ENCODE results near the gene HIGD1B. TPM values are rescaled to one million over a fixed set of nuclear protein-coding genes. Genes with fewer than 3 reads are reported as not detected.

The HIGD1B gene
- total RNA-seq, 4 donors from 2014 or later, result 0.96 TPM; not detected in 3

GRCh38 chr17:44881145-44881544 lies 33.5 kb downstream of the HIGD1B start:
- no peaks in the 10 kb centered on the region for H3K9me3 ChIP-seq
- no peak for DNase-seq
- WGBS, 2 donors (ENCODE audit: low coverage in 1 of 2), result 91 to 98% methylated on average over 4 of the region's 4 CpGs
- intact Hi-C loops (cut with DNase I; ENCODE audit: low total_unique reads), result loop anchor here (5.0 kb wide), 1 partner anchor 109 kb away; no protein-coding TSS in a partner anchor
- in situ Hi-C loops (cut with MboI; ENCODE audit: low pct_ligation_motif_present in 1 of 4, low pct_unique_long_range_greater_than_20kb in 1 of 4, low sequenced_read_pairs in 3 of 4), result no loop called here
- H3K4me3 ChIP-seq, result no peak overlapping the region
- H3K27ac ChIP-seq, result no peak overlapping the region
- H3K36me3 ChIP-seq, result peaks cover 0 to 81% (median 31%) of the 10 kb centered on the region in 4 donors
- H3K27me3 ChIP-seq, result no peaks in the 10 kb centered on the region
- H3K4me1 ChIP-seq, result no peaks in the 10 kb centered on the region
- TF ChIP-seq POLR2AphosphoS5 (IDR thresholded peaks at IDR 0.05) (no peak), EP300 (IDR thresholded peaks at IDR 0.05; ENCODE audit: low read depth) (no peak), CTCF (IDR thresholded peaks at IDR 0.05) (no peak), POLR2A (IDR thresholded peaks at IDR 0.05) (no peak)

GRCh38 chr17:44884941-44885340 lies 37.3 kb downstream of the HIGD1B start:
- peaks cover 0 to 63% (median 30%) of the 10 kb centered on the region in 4 donors for H3K36me3 ChIP-seq
- no peak overlapping the region for H3K4me3 ChIP-seq
- no peaks in the 10 kb centered on the region for H3K4me1 ChIP-seq
- TF ChIP-seq CTCF (IDR thresholded peaks at IDR 0.05) (no peak), POLR2AphosphoS5 (IDR thresholded peaks at IDR 0.05) (no peak), EP300 (IDR thresholded peaks at IDR 0.05; ENCODE audit: low read depth) (no peak), POLR2A (IDR thresholded peaks at IDR 0.05) (no peak)
- H3K27ac ChIP-seq, result no peak overlapping the region
- H3K9me3 ChIP-seq, result no peaks in the 10 kb centered on the region
- intact Hi-C loops (cut with DNase I; ENCODE audit: low total_unique reads), result loop anchor here (5.0 kb wide), 1 partner anchor 113 kb away; no protein-coding TSS in a partner anchor
- no peak for DNase-seq
- no peaks in the 10 kb centered on the region for H3K27me3 ChIP-seq
- WGBS, 2 donors (ENCODE audit: low coverage in 1 of 2), result 100% methylated on average over 2 of the region's 2 CpGs
- in situ Hi-C loops (cut with MboI; ENCODE audit: low pct_ligation_motif_present in 1 of 4, low pct_unique_long_range_greater_than_20kb in 1 of 4, low sequenced_read_pairs in 3 of 4), result no loop called here

GRCh38 chr17:44887016-44887415 lies 39.3 kb downstream of the HIGD1B start:
- Histone ChIP-seq H3K27ac (no peak overlapping the region), H3K9me3 (no peaks in the 10 kb centered on the region), H3K27me3 (no peaks in the 10 kb centered on the region), H3K36me3 (peaks cover 0 to 50% (median 23%) of the 10 kb centered on the region in 4 donors), H3K4me1 (no peaks in the 10 kb centered on the region), H3K4me3 (no peak overlapping the region)
- intact Hi-C loops (cut with DNase I; ENCODE audit: low total_unique reads) (no loop called here), in situ Hi-C loops (cut with MboI; ENCODE audit: low pct_ligation_motif_present in 1 of 4, low pct_unique_long_range_greater_than_20kb in 1 of 4, low sequenced_read_pairs in 3 of 4) (no loop called here)
- TF ChIP-seq CTCF (IDR thresholded peaks at IDR 0.05) (no peak), EP300 (IDR thresholded peaks at IDR 0.05; ENCODE audit: low read depth) (no peak), POLR2A (IDR thresholded peaks at IDR 0.05) (no peak), POLR2AphosphoS5 (IDR thresholded peaks at IDR 0.05) (no peak)
- DNase-seq, result no peak
- WGBS, 2 donors (ENCODE audit: low coverage in 1 of 2), result 92 to 100% methylated on average over 1 of the region's 1 CpG

- H3K27ac ChIP-seq, result no peak overlapping the region
- H3K4me1 ChIP-seq, result no peaks in the 10 kb centered on the region
- no peak for DNase-seq
- in situ Hi-C loops (cut with MboI; ENCODE audit: low pct_ligation_motif_present in 1 of 4, low pct_unique_long_range_greater_than_20kb in 1 of 4, low sequenced_read_pairs in 3 of 4), result no loop called here
- TF ChIP-seq CTCF (IDR thresholded peaks at IDR 0.05), result no peak
- TF ChIP-seq POLR2AphosphoS5 (IDR thresholded peaks at IDR 0.05), result no peak
- TF ChIP-seq POLR2A (IDR thresholded peaks at IDR 0.05), result no peak
- TF ChIP-seq EP300 (IDR thresholded peaks at IDR 0.05; ENCODE audit: low read depth), result no peak
- no peaks in the 10 kb centered on the region for H3K27me3 ChIP-seq
- 60 to 79% methylated on average over 6 to 10 of the region's 10 CpGs for WGBS, 2 donors (ENCODE audit: low coverage in 1 of 2)
- intact Hi-C loops (cut with DNase I; ENCODE audit: low total_unique reads), result no loop called here
- no peaks in the 10 kb centered on the region for H3K9me3 ChIP-seq
- peaks cover 0 to 50% (median 20%) of the 10 kb centered on the region in 4 donors for H3K36me3 ChIP-seq
- H3K4me3 ChIP-seq, result no peak overlapping the region
Observed at GRCh38 chr17:44887971-44888954, 40.6 kb downstream of the HIGD1B start.
